Measurements from ENCODE around the gene S100A8. TPM values are rescaled to one million over a fixed set of nuclear protein-coding genes. Genes with fewer than 3 reads are reported as not detected.

S100A8 gene
- total RNA-seq, 4 donors from 2014 or later: 2.4 to 118 (median 10.6) TPM

- no peaks in the 10 kb centered on the region for H3K36me3 ChIP-seq
- TF ChIP-seq EP300 (IDR thresholded peaks at IDR 0.05): no peak
- no peak for TF ChIP-seq CTCF (IDR thresholded peaks at IDR 0.05)
- TF ChIP-seq POLR2A (IDR thresholded peaks at IDR 0.05): no peak
- H3K9me3 ChIP-seq: no peaks in the 10 kb centered on the region
- no peaks in the 10 kb centered on the region for H3K4me1 ChIP-seq
- no peaks in the 10 kb centered on the region for H3K27me3 ChIP-seq
- 70 to 72% methylated on average over 9 of the region's 9 CpGs for WGBS, 2 donors
- H3K4me3 ChIP-seq: no peak overlapping the region
- no peak overlapping the region for H3K27ac ChIP-seq
- no peak for DNase-seq (ENCODE audit: low spot score in 2 of 2)
These were observed 42.2 kb upstream of the S100A8 start for GRCh38 chr1:153432874-153433681.

- TF ChIP-seq POLR2A (IDR thresholded peaks at IDR 0.05): no peak
- Histone ChIP-seq H3K9me3 (no peaks in the 10 kb centered on the region), H3K36me3 (no peaks in the 10 kb centered on the region), H3K4me3 (no peak overlapping the region), H3K4me1 (no peaks in the 10 kb centered on the region), H3K27ac (no peak overlapping the region), H3K27me3 (no peaks in the 10 kb centered on the region)
- 65 to 75% methylated on average over 4 of the region's 4 CpGs for WGBS, 2 donors
- no peak for DNase-seq (ENCODE audit: low spot score in 2 of 2)
These were observed 41.1 kb upstream of the S100A8 start for GRCh38 chr1:153431928-153432327.

GRCh38 chr1:153431427-153431826, 40.6 kb upstream of the S100A8 start:
- Histone ChIP-seq H3K27ac (no peak overlapping the region), H3K4me3 (no peak overlapping the region), H3K9me3 (no peaks in the 10 kb centered on the region), H3K4me1 (no peaks in the 10 kb centered on the region), H3K27me3 (no peaks in the 10 kb centered on the region), H3K36me3 (no peaks in the 10 kb centered on the region)
- 80 to 82% methylated on average over 3 of the region's 3 CpGs for WGBS, 2 donors
- no peak for DNase-seq (ENCODE audit: low spot score in 2 of 2)
- TF ChIP-seq CTCF (IDR thresholded peaks at IDR 0.05) (no peak), EP300 (IDR thresholded peaks at IDR 0.05) (no peak), POLR2A (IDR thresholded peaks at IDR 0.05) (no peak)

GRCh38 chr1:153431002-153431401, 40.1 kb upstream of the S100A8 start:
- TF ChIP-seq POLR2A (IDR thresholded peaks at IDR 0.05) (no peak), CTCF (IDR thresholded peaks at IDR 0.05) (no peak), EP300 (IDR thresholded peaks at IDR 0.05) (no peak)
- DNase-seq (ENCODE audit: low spot score in 2 of 2): no peak
- WGBS, 2 donors: 84 to 86% methylated on average over 17 of the region's 17 CpGs
- Histone ChIP-seq H3K36me3 (no peaks in the 10 kb centered on the region), H3K4me3 (no peak overlapping the region), H3K4me1 (no peaks in the 10 kb centered on the region), H3K9me3 (no peaks in the 10 kb centered on the region), H3K27ac (no peak overlapping the region), H3K27me3 (no peaks in the 10 kb centered on the region)

- H3K9me3 ChIP-seq: no peaks in the 10 kb centered on the region
- WGBS, 2 donors: 69 to 79% methylated on average over 3 of the region's 3 CpGs
- no peak for TF ChIP-seq CTCF (IDR thresholded peaks at IDR 0.05)
- no peak for TF ChIP-seq POLR2A (IDR thresholded peaks at IDR 0.05)
- no peaks in the 10 kb centered on the region for H3K36me3 ChIP-seq
- H3K4me1 ChIP-seq: no peaks in the 10 kb centered on the region
- no peak overlapping the region for H3K4me3 ChIP-seq
- no peak for DNase-seq (ENCODE audit: low spot score in 2 of 2)
- no peak overlapping the region for H3K27ac ChIP-seq
- H3K27me3 ChIP-seq: no peaks in the 10 kb centered on the region
These were observed 39.7 kb upstream of the S100A8 start for GRCh38 chr1:153430561-153430960.
